Nephron (organoid): ENCODE measurements around the gene LNPEP.

Experiments used
- H3K27ac Mint-ChIP-seq, 3 experiments: 2 replicates each; pipeline ENCODE4 v1.8.0; 2020; ENCODE audit warnings: mixed read lengths in 3 of 3, mild to moderate bottlenecking in 2 of 3, moderate library complexity in 1 of 3
- H3K27me3 Mint-ChIP-seq: 2 replicates; pipeline ENCODE4 v1.8.0; 2021; ENCODE audit warnings: low read depth, mild to moderate bottlenecking, moderate library complexity, mixed read lengths
- H3K36me3 Mint-ChIP-seq: 2 replicates; pipeline ENCODE4 v1.8.0; 2020; ENCODE audit warnings: low read depth, mixed read lengths
- H3K4me1 Mint-ChIP-seq: 2 replicates; pipeline ENCODE4 v1.8.0; 2020; ENCODE audit warnings: mixed read lengths
- H3K4me3 Mint-ChIP-seq, 3 experiments: 2 replicates each; pipeline ENCODE4 v1.8.0; 2020; ENCODE audit warnings: mild to moderate bottlenecking in 3 of 3, mixed read lengths in 3 of 3, moderate library complexity in 2 of 3
- H3K9me3 Mint-ChIP-seq: 2 replicates; pipeline ENCODE4 v1.8.0; 2020; ENCODE audit warnings: mixed read lengths
- CTCF ChIP-seq, 3 experiments: fragments of 200-600 bp; sonication (generic); IDR thresholded peaks; one replicate each; pipeline ENCODE4 v1.5.0; 2021; ENCODE audit warnings: antibody characterized with exemption in 3 of 3; ENCODE audit not compliant: unreplicated experiment in 3 of 3

The LNPEP gene

GRCh38 chr5:96940586-96940985 is 4.7 kb downstream of the LNPEP start:
- Mint-ChIP-seq H3K4me3 (no peak overlapping the region), H3K27me3 (no peaks in the 10 kb centered on the region), H3K9me3 (no peaks in the 10 kb centered on the region), H3K36me3 (peaks cover 17% of the 10 kb centered on the region), H3K27ac (no peak overlapping the region), H3K4me1 (peaks cover 20% of the 10 kb centered on the region)
- TF ChIP-seq CTCF (IDR thresholded peaks at IDR 0.05; ENCODE audit: unreplicated experiment in 3 of 3) = no peak

GRCh38 chr5:96941140-96941539 is 5.3 kb downstream of the LNPEP start:
- Mint-ChIP-seq H3K4me1 (peaks cover 24% of the 10 kb centered on the region), H3K27ac (no peak overlapping the region), H3K9me3 (no peaks in the 10 kb centered on the region), H3K27me3 (no peaks in the 10 kb centered on the region), H3K36me3 (peaks cover 17% of the 10 kb centered on the region), H3K4me3 (no peak overlapping the region)
- no peak for TF ChIP-seq CTCF (IDR thresholded peaks at IDR 0.05; ENCODE audit: unreplicated experiment in 3 of 3)

- Mint-ChIP-seq H3K27me3 (no peaks in the 10 kb centered on the region), H3K9me3 (no peaks in the 10 kb centered on the region), H3K27ac (no peak overlapping the region), H3K4me3 (no peak overlapping the region), H3K4me1 (peaks cover 25% of the 10 kb centered on the region), H3K36me3 (peaks cover 17% of the 10 kb centered on the region)
- no peak for TF ChIP-seq CTCF (IDR thresholded peaks at IDR 0.05; ENCODE audit: unreplicated experiment in 3 of 3)
Measured at GRCh38 chr5:96942078-96942477, 6.2 kb downstream of the LNPEP start.

GRCh38 chr5:96942911-96943310 is 7.0 kb downstream of the LNPEP start:
- Mint-ChIP-seq H3K36me3 (peaks cover 17% of the 10 kb centered on the region), H3K27ac (no peak overlapping the region)
- TF ChIP-seq CTCF (IDR thresholded peaks at IDR 0.05; ENCODE audit: unreplicated experiment in 3 of 3) = no peak

DNA sequence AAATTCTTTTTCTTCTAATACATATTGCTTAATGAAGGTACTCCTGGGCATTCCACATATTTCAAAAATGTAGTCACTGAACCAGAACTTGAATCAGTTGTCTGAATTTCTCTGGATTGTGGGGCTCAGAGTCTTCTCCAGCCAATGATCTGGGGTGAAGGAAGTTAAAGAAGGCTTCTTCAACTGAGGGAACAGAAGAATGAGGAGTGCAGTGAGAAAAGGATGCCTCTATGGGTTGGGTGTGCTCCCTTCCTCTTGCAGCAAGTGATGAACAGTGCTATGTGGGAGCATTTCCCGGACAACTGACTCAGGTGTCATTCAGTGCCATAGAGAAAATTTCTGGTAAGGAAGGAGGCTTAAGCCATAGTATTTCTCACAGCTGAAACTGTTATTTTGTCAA is 7.9 kb downstream of the LNPEP start:
- H3K27ac Mint-ChIP-seq = no peak overlapping the region
- TF ChIP-seq CTCF (IDR thresholded peaks at IDR 0.05; ENCODE audit: unreplicated experiment in 3 of 3) = no peak

More at GRCh38 chr5:96942911-96943310, 7.0 kb downstream of the LNPEP start:
- H3K4me3 Mint-ChIP-seq = no peak overlapping the region
- peaks cover 21% of the 10 kb centered on the region for H3K4me1 Mint-ChIP-seq
- H3K9me3 Mint-ChIP-seq = no peaks in the 10 kb centered on the region
- no peaks in the 10 kb centered on the region for H3K27me3 Mint-ChIP-seq

GRCh38 chr5:96945144-96945897 is 9.4 kb downstream of the LNPEP start:
- no peak for TF ChIP-seq CTCF (IDR thresholded peaks at IDR 0.05; ENCODE audit: unreplicated experiment in 3 of 3)
- Mint-ChIP-seq H3K27me3 (no peaks in the 10 kb centered on the region), H3K4me3 (no peak overlapping the region), H3K9me3 (peaks cover 7% of the 10 kb centered on the region), H3K36me3 (peaks cover 30% of the 10 kb centered on the region), H3K27ac (peak overlapping the region in 2 of 3 experiments; percentile 5 to 22), H3K4me1 (peaks cover 13% of the 10 kb centered on the region)

More for the DNA sequence above, 7.9 kb downstream of the LNPEP start:
- Mint-ChIP-seq H3K9me3 (no peaks in the 10 kb centered on the region), H3K36me3 (peaks cover 17% of the 10 kb centered on the region), H3K27me3 (no peaks in the 10 kb centered on the region), H3K4me3 (no peak overlapping the region), H3K4me1 (peaks cover 13% of the 10 kb centered on the region)
